GM12864 (cell line): ENCODE measurements around the gene ACTR3.

Source experiments
- DNase-seq: peaks from one replicate; pipeline ENCODE4 v3.0.0-alpha.2; 2011; ENCODE audit warnings: low read depth
- H3K4me3 ChIP-seq: 2 replicates; pipeline ENCODE4 v1.5.1; 2011; ENCODE audit warnings: mild to moderate bottlenecking, low read depth, low read length, control low read depth
- TF ChIP-seq, protein P1 (sequence below): IDR thresholded peaks from 2 replicates; pipeline ENCODE4 v1.5.1; 2011; ENCODE audit warnings: low read depth, mild to moderate bottlenecking, moderate library complexity, low read length, control low read depth, inconsistent platforms; ENCODE audit errors: missing control alignments

Gene ACTR3

GRCh38 chr2:113966832-113967231 is 76.9 kb downstream of the ACTR3 start:
- no peak overlapping the region for H3K4me3 ChIP-seq
- TF ChIP-seq, protein P1, sequence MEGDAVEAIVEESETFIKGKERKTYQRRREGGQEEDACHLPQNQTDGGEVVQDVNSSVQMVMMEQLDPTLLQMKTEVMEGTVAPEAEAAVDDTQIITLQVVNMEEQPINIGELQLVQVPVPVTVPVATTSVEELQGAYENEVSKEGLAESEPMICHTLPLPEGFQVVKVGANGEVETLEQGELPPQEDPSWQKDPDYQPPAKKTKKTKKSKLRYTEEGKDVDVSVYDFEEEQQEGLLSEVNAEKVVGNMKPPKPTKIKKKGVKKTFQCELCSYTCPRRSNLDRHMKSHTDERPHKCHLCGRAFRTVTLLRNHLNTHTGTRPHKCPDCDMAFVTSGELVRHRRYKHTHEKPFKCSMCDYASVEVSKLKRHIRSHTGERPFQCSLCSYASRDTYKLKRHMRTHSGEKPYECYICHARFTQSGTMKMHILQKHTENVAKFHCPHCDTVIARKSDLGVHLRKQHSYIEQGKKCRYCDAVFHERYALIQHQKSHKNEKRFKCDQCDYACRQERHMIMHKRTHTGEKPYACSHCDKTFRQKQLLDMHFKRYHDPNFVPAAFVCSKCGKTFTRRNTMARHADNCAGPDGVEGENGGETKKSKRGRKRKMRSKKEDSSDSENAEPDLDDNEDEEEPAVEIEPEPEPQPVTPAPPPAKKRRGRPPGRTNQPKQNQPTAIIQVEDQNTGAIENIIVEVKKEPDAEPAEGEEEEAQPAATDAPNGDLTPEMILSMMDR, result no peak
- DNase-seq, result no peak

DNA sequence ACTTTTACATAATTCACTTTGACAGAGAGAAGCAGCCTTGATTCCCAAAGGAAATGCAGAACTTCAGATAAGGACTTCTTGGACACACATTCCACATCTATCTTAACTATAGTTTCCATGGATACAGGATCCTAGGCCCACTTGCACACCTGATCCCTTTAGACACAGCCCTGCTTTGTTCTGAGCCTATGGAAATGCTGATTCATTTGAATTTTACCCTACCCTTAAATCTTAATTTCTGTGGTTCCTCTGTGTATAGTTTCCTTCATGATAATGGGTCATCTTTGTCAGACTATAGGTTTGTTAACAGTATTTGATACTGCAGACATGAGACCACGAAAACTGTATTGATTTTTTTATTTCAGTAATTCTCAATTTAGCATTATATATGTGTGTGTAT is 77.4 kb downstream of the ACTR3 start:
- DNase-seq, result no peak
- no peak overlapping the region for H3K4me3 ChIP-seq
- TF ChIP-seq, protein P1, result no peak

GRCh38 chr2:113972766-113973165 is 82.9 kb downstream of the ACTR3 start:
- no peak overlapping the region for H3K4me3 ChIP-seq
- DNase-seq, result no peak
- TF ChIP-seq, protein P1, result no peak

DNA sequence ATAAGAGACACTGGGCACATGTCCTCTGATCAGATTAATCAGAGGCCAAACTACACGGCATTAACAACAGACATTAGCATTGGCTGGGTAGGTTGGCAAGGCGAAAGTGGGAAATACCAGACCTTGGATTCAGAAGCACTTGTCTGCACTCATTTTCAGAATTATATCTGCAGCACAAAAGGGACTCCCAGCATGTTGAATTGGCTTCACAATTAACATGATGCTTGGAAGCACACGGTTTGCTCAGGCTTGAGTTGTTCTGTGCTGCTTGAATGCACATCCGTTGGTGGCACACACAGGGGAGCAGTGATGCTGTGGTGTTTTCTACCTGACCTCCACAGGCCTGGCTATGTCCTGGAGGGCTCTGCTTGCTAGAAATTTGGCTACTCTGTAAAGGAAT is 83.9 kb downstream of the ACTR3 start:
- DNase-seq, result no peak
- TF ChIP-seq, protein P1, result no peak
- no peak overlapping the region for H3K4me3 ChIP-seq

- DNase-seq, result no peak
- H3K4me3 ChIP-seq, result no peak overlapping the region
- TF ChIP-seq, protein P1, result no peak
These were observed 84.8 kb downstream of the ACTR3 start for GRCh38 chr2:113974727-113975126.

DNA sequence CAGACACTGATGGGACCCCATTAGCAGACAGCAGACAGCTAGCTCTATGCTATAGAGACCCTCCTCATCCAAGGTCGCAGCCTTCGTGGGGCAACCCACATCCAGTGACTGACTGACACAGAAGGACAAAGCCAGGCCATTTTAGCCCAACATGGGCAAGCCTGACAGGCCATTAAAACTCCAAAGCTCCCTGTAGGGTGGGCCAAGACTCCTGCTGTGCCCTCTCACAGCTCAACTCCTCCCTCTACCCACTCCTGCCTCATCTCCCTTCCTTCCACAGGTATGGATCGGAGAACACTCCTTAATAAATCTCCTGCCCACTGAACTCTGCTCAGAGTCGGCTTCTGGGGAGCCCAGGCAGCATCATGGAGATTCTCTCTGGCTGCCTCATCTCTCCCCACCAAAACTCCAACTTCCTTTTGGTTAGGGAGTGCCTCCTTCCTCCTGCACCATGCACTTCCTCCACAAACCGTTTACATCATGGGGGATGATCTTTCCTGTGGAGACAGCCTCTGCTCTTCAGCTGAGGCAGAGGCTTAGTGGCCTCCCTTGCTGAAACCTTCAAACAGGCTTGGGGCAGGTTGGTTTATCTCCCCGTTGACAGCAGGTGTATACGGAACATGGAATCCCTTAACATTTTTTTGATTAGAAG is 86.5 kb downstream of the ACTR3 start:
- TF ChIP-seq, protein P1, result no peak
- H3K4me3 ChIP-seq, result no peak overlapping the region
- no peak for DNase-seq

- no peak overlapping the region for H3K4me3 ChIP-seq
- TF ChIP-seq, protein P1, result no peak
- no peak for DNase-seq
These were observed 87.3 kb downstream of the ACTR3 start for GRCh38 chr2:113977060-113977659.
